Measurements from ENCODE around the gene PLXNB1.
A peak's percentile ranks its signal among the peaks of the same experiment; 100 is the strongest.
"Not testable (repeated sequence)": the region's sequence is repeated elsewhere in the genome, so short reads cannot be mapped to it uniquely, and the experiment has no call there.

The PLXNB1 gene

GRCh38 chr3:48429960-48430707 is at the start of gene PLXNB1:
Gene PLXNB1 (minus strand): TSS chr3:48430086. CDS start chr3:48424611, 5,475 bp downstream.
- Histone ChIP-seq H3K4me3 (ENCODE audit: low read length) (peak within 1 kb of the TSS; percentile 84), H3K9me3 (ENCODE audit: insufficient read depth, low read depth, low read length) (no peaks in the 10 kb centered on the region), H3K4me1 (ENCODE audit: insufficient read depth, low read length) (peaks cover 19% of the 10 kb centered on the region; the same call in 1 of the 2 replicates), H3K36me3 (ENCODE audit: insufficient read depth, low read depth, low read length) (peaks cover 44% of the 10 kb centered on the region), H3K9ac (ENCODE audit: low read depth, low read length) (peak within 1 kb of the TSS; percentile 84; the same call in 1 of the 2 replicates), H3K27me3 (ENCODE audit: insufficient read depth, low read length) (no peaks in the 10 kb centered on the region), H3K27ac (ENCODE audit: low read length) (peak within 1 kb of the TSS; percentile 92)

GRCh38 chr3:48478626-48479555 is 49.0 kb upstream of the PLXNB1 start:
- Histone ChIP-seq H3K27me3 (ENCODE audit: insufficient read depth, low read length) (no peaks in the 10 kb centered on the region), H3K4me3 (ENCODE audit: low read length) (no peak overlapping the region), H3K36me3 (ENCODE audit: insufficient read depth, low read depth, low read length) (no peaks in the 10 kb centered on the region), H3K27ac (ENCODE audit: low read length) (no peak overlapping the region), H3K9me3 (ENCODE audit: insufficient read depth, low read depth, low read length) (no peaks in the 10 kb centered on the region), H3K4me1 (ENCODE audit: insufficient read depth, low read length) (peaks cover 10% of the 10 kb centered on the region; the same call in 1 of the 2 replicates), H3K9ac (ENCODE audit: low read depth, low read length) (no peak overlapping the region)

- no peak overlapping the region for H3K27ac ChIP-seq (ENCODE audit: low read length)
- H3K9me3 ChIP-seq (ENCODE audit: insufficient read depth, low read depth, low read length), result no peaks in the 10 kb centered on the region
- no peak overlapping the region for H3K4me3 ChIP-seq (ENCODE audit: low read length)
- H3K9ac ChIP-seq (ENCODE audit: low read depth, low read length), result no peak overlapping the region
- no peaks in the 10 kb centered on the region for H3K27me3 ChIP-seq (ENCODE audit: insufficient read depth, low read length)
- no peaks in the 10 kb centered on the region for H3K36me3 ChIP-seq (ENCODE audit: insufficient read depth, low read depth, low read length)
- peaks cover 15% of the 10 kb centered on the region; the same call in 1 of the 2 replicates for H3K4me1 ChIP-seq (ENCODE audit: insufficient read depth, low read length)
Observed at GRCh38 chr3:48477959-48478520, 48.2 kb upstream of the PLXNB1 start.

- no peaks in the 10 kb centered on the region for H3K27me3 ChIP-seq (ENCODE audit: insufficient read depth, low read length)
- no peak overlapping the region for H3K27ac ChIP-seq (ENCODE audit: low read length)
- no peak overlapping the region for H3K9ac ChIP-seq (ENCODE audit: low read depth, low read length)
- H3K36me3 ChIP-seq (ENCODE audit: insufficient read depth, low read depth, low read length), result no peaks in the 10 kb centered on the region
- peaks cover 15% of the 10 kb centered on the region; the same call in 1 of the 2 replicates for H3K4me1 ChIP-seq (ENCODE audit: insufficient read depth, low read length)
- no peaks in the 10 kb centered on the region for H3K9me3 ChIP-seq (ENCODE audit: insufficient read depth, low read depth, low read length)
- H3K4me3 ChIP-seq (ENCODE audit: low read length), result no peak overlapping the region
Observed at GRCh38 chr3:48476426-48477053, 46.7 kb upstream of the PLXNB1 start.

GRCh38 chr3:48475188-48475587 is 45.3 kb upstream of the PLXNB1 start:
- Histone ChIP-seq H3K4me1 (ENCODE audit: insufficient read depth, low read length) (peaks cover 15% of the 10 kb centered on the region; the same call in 1 of the 2 replicates), H3K36me3 (ENCODE audit: insufficient read depth, low read depth, low read length) (peaks cover under 1% of the 10 kb centered on the region; the same call in 1 of the 2 replicates), H3K27ac (ENCODE audit: low read length) (peak overlapping the region; percentile 92), H3K27me3 (ENCODE audit: insufficient read depth, low read length) (no peaks in the 10 kb centered on the region), H3K9me3 (ENCODE audit: insufficient read depth, low read depth, low read length) (no peaks in the 10 kb centered on the region), H3K9ac (ENCODE audit: low read depth, low read length) (peak overlapping the region; percentile 83), H3K4me3 (ENCODE audit: low read length) (peak overlapping the region; percentile 53; the same call in 1 of the 2 replicates)

GRCh38 chr3:48474619-48475018 is 44.7 kb upstream of the PLXNB1 start:
- H3K27ac ChIP-seq (ENCODE audit: low read length), result peak overlapping the region; percentile 92
- H3K4me1 ChIP-seq (ENCODE audit: insufficient read depth, low read length), result peaks cover 15% of the 10 kb centered on the region; the same call in 1 of the 2 replicates
- H3K9me3 ChIP-seq (ENCODE audit: insufficient read depth, low read depth, low read length), result no peaks in the 10 kb centered on the region
- H3K36me3 ChIP-seq (ENCODE audit: insufficient read depth, low read depth, low read length), result peaks cover 6% of the 10 kb centered on the region
- H3K27me3 ChIP-seq (ENCODE audit: insufficient read depth, low read length), result no peaks in the 10 kb centered on the region
- peak overlapping the region; percentile 53; the same call in 1 of the 2 replicates for H3K4me3 ChIP-seq (ENCODE audit: low read length)
- peak overlapping the region; percentile 83 for H3K9ac ChIP-seq (ENCODE audit: low read depth, low read length)

GRCh38 chr3:48474031-48474430 is 44.1 kb upstream of the PLXNB1 start:
- not testable (repeated sequence) for H3K27me3 ChIP-seq (ENCODE audit: insufficient read depth, low read length); H3K9ac ChIP-seq (ENCODE audit: low read depth, low read length); H3K4me3 ChIP-seq (ENCODE audit: low read length); H3K9me3 ChIP-seq (ENCODE audit: insufficient read depth, low read depth, low read length)
- H3K27ac ChIP-seq (ENCODE audit: low read length), result peak overlapping the region; percentile 97
- peaks cover 15% of the 10 kb centered on the region; the same call in 1 of the 2 replicates for H3K4me1 ChIP-seq (ENCODE audit: insufficient read depth, low read length)
- H3K36me3 ChIP-seq (ENCODE audit: insufficient read depth, low read depth, low read length), result peaks cover 12% of the 10 kb centered on the region

GRCh38 chr3:48473617-48473952 is 43.7 kb upstream of the PLXNB1 start:
- H3K4me3 ChIP-seq (ENCODE audit: low read length), result peak overlapping the region; percentile 91; the same call in 1 of the 2 replicates
- H3K36me3 ChIP-seq (ENCODE audit: insufficient read depth, low read depth, low read length), result peaks cover 17% of the 10 kb centered on the region
- no peaks in the 10 kb centered on the region for H3K9me3 ChIP-seq (ENCODE audit: insufficient read depth, low read depth, low read length)
- H3K9ac ChIP-seq (ENCODE audit: low read depth, low read length), result peak overlapping the region; percentile 97; the same call in 1 of the 2 replicates
- no peaks in the 10 kb centered on the region for H3K27me3 ChIP-seq (ENCODE audit: insufficient read depth, low read length)
- H3K4me1 ChIP-seq (ENCODE audit: insufficient read depth, low read length), result peaks cover 15% of the 10 kb centered on the region; the same call in 1 of the 2 replicates
- H3K27ac ChIP-seq (ENCODE audit: low read length), result peak overlapping the region; percentile 97

GRCh38 chr3:48472923-48473616 is 43.2 kb upstream of the PLXNB1 start:
- Histone ChIP-seq H3K27ac (ENCODE audit: low read length) (peak overlapping the region; percentile 99), H3K36me3 (ENCODE audit: insufficient read depth, low read depth, low read length) (peaks cover 22% of the 10 kb centered on the region), H3K4me1 (ENCODE audit: insufficient read depth, low read length) (peaks cover 15% of the 10 kb centered on the region; the same call in 1 of the 2 replicates), H3K4me3 (ENCODE audit: low read length) (peak overlapping the region; percentile 91), H3K27me3 (ENCODE audit: insufficient read depth, low read length) (no peaks in the 10 kb centered on the region), H3K9ac (ENCODE audit: low read depth, low read length) (peak overlapping the region; percentile 97), H3K9me3 (ENCODE audit: insufficient read depth, low read depth, low read length) (no peaks in the 10 kb centered on the region)

GRCh38 chr3:48472673-48472922 is 42.7 kb upstream of the PLXNB1 start:
- Histone ChIP-seq H3K4me3 (ENCODE audit: low read length) (peak overlapping the region; percentile 91), H3K27me3 (ENCODE audit: insufficient read depth, low read length) (no peaks in the 10 kb centered on the region), H3K27ac (ENCODE audit: low read length) (peak overlapping the region; percentile 99), H3K36me3 (ENCODE audit: insufficient read depth, low read depth, low read length) (peaks cover 27% of the 10 kb centered on the region), H3K4me1 (ENCODE audit: insufficient read depth, low read length) (peaks cover 15% of the 10 kb centered on the region; the same call in 1 of the 2 replicates), H3K9me3 (ENCODE audit: insufficient read depth, low read depth, low read length) (no peaks in the 10 kb centered on the region), H3K9ac (ENCODE audit: low read depth, low read length) (peak overlapping the region; percentile 97)
